Skin epidermis (tissue), 12 donors: Measurements from ENCODE around the gene HDAC5.
"Not testable (repeated sequence)": the region's sequence is repeated elsewhere in the genome, so short reads cannot be mapped to it uniquely, and the experiment has no call there.

Experiments
- H3K27ac ChIP-seq, 21 experiments: fragments of 200-600 bp; sonication (generic) in 11 of 21; one replicate each; pipeline ENCODE4 v1.5.0; 2020; ENCODE audit warnings: mild to moderate bottlenecking in 3 of 21, inconsistent platforms in 2 of 21, moderate library complexity in 2 of 21
- H3K4me3 ChIP-seq, 7 experiments: fragments of 200-600 bp; sonication (generic) in 2 of 7; one replicate each; pipeline ENCODE4 v1.5.0; 2020; ENCODE audit warnings: inconsistent platforms in 2 of 7, mild to moderate bottlenecking in 2 of 7, moderate library complexity in 1 of 7

HDAC5 gene

GRCh38 chr17:44113868-44114840 lies 9.3 kb downstream of the HDAC5 start:
- Histone ChIP-seq H3K27ac (peak overlapping the region in 11 of 21 experiments; percentile 0 to 86 (median 42)), H3K4me3 (no peak overlapping the region)

- peak overlapping the region in 13 of 21 experiments; percentile 0 to 86 (median 42) for H3K27ac ChIP-seq
- no peak overlapping the region for H3K4me3 ChIP-seq
Observed at GRCh38 chr17:44113382-44113781, 10.1 kb downstream of the HDAC5 start.

- peak overlapping the region in 16 of 21 experiments; percentile 0 to 88 (median 40) for H3K27ac ChIP-seq
- H3K4me3 ChIP-seq, result no peak overlapping the region
Observed at GRCh38 chr17:44112284-44113280, 10.9 kb downstream of the HDAC5 start.

GRCh38 chr17:44111777-44112176 lies 11.7 kb downstream of the HDAC5 start:
- peak overlapping the region in 13 of 21 experiments; percentile 41 to 88 (median 68) for H3K27ac ChIP-seq
- no peak overlapping the region for H3K4me3 ChIP-seq

- Histone ChIP-seq H3K27ac (peak overlapping the region in 20 of 21 experiments; percentile 39 to 88 (median 72)), H3K4me3 (peak overlapping the region; percentile 24 to 38 (median 32))
Observed at GRCh38 chr17:44110823-44111633, 12.4 kb downstream of the HDAC5 start.

- Histone ChIP-seq H3K4me3 (peak overlapping the region; percentile 24 to 38 (median 32)), H3K27ac (peak overlapping the region in 19 of 21 experiments; percentile 39 to 88 (median 73))
Observed at GRCh38 chr17:44110011-44110686, 13.3 kb downstream of the HDAC5 start.

GRCh38 chr17:44109312-44109630 lies 14.2 kb downstream of the HDAC5 start:
- H3K27ac ChIP-seq, result peak overlapping the region in 19 of 21 experiments; percentile 1 to 88 (median 68)

GRCh38 chr17:44108440-44109311 lies 14.8 kb downstream of the HDAC5 start:
- H3K4me3 ChIP-seq, result peak overlapping the region in 3 of 7 experiments; percentile 24 to 38 (median 32)
- peak overlapping the region in 19 of 21 experiments; percentile 1 to 88 (median 68) for H3K27ac ChIP-seq

More at GRCh38 chr17:44109312-44109630, 14.2 kb downstream of the HDAC5 start:
- H3K4me3 ChIP-seq, result peak overlapping the region in 5 of 7 experiments; percentile 24 to 38 (median 33)

GRCh38 chr17:44106801-44107200 lies 16.6 kb downstream of the HDAC5 start:
- H3K4me3 ChIP-seq, result no peak overlapping the region
- H3K27ac ChIP-seq, result no peak overlapping the region

- Histone ChIP-seq H3K27ac (no peak overlapping the region), H3K4me3 (no peak overlapping the region)
Observed at GRCh38 chr17:44105941-44106340, 17.5 kb downstream of the HDAC5 start.

GRCh38 chr17:44105483-44105882 lies 18.0 kb downstream of the HDAC5 start:
- H3K4me3 ChIP-seq, result no peak overlapping the region
- peak overlapping the region in 1 of 21 experiments; percentile 6 for H3K27ac ChIP-seq

GRCh38 chr17:44102849-44103622 lies 20.4 kb downstream of the HDAC5 start:
- H3K27ac ChIP-seq, result peak overlapping the region in 8 of 21 experiments; percentile 8 to 70 (median 50)
- no peak overlapping the region for H3K4me3 ChIP-seq

GRCh38 chr17:44101858-44102257 lies 21.6 kb downstream of the HDAC5 start:
- H3K4me3 ChIP-seq, result not testable (repeated sequence)
- peak overlapping the region in 2 of 21 experiments; percentile 10 to 67 for H3K27ac ChIP-seq

GRCh38 chr17:44097110-44097958 lies 26.1 kb downstream of the HDAC5 start:
- H3K27ac ChIP-seq, result peak overlapping the region in 20 of 21 experiments; percentile 55 to 93 (median 86)
- no peak overlapping the region for H3K4me3 ChIP-seq

GRCh38 chr17:44095647-44096496 lies 27.6 kb downstream of the HDAC5 start:
- Histone ChIP-seq H3K4me3 (peak overlapping the region in 4 of 7 experiments; percentile 7 to 13 (median 8)), H3K27ac (peak overlapping the region; percentile 26 to 93 (median 85))
